GM21390 (cell line): ENCODE measurements around the gene SOD2.
"Not testable (repeated sequence)": the region's sequence is repeated elsewhere in the genome, so short reads cannot be mapped to it uniquely, and the experiment has no call there.

Experiments used
- ATAC-seq: cut with Tn5 transposase; IDR thresholded peaks from one replicate; pipeline ENCODE4 v1.9.1; 2021; ENCODE audit not compliant: unreplicated experiment

The SOD2 gene

DNA sequence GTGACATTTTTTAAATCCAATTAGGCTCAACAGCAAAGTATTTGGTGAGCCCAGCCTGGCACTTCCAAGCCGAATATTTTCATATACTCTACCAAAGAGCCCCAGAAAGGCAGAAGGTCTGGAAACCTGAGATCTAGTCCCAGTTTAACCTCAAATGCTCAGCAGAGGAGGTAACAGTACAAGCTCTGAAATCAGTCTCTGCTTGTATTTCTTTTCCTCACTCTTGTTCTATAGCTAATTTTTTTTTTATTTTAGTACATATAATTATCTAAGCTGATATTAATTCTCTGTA lies 9.1 kb downstream of the SOD2 start:
- no peak for ATAC-seq

DNA sequence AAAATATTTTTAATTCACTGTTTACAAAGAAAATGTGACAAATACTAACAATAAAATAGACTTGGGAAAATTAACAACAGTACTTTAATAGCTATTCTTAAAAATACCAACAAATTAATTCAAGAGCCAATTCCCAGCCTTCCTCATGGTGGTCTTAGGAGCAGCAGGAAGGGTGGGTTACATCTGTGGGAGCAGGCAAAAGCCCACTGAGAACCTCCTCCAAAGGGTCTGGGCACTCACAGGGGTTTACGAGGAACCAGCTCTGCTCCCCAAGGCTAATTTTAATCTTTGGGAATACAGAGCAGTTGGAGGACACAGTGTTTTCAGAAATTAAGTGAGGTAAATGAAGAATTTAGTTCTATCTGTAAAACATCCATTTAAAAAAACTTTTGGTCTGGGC lies 10.2 kb downstream of the SOD2 start:
- ATAC-seq: no peak

DNA sequence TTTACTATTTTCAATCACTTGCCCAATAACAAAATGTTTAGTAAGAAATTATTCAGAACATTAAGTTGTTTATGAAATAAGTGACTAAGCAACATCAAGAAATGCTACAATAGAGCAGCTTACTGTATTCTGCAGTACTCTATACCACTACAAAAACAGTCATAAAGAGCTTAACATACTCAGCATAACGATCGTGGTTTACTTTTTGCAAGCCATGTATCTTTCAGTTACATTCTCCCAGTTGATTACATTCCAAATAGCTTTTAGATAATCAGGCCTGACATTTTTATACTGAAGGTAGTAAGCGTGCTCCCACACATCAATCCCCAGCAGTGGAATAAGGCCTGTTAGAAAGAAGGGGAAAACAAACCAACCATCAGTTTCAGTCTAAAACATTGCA lies 10.7 kb downstream of the SOD2 start:
- ATAC-seq: no peak

- no peak for ATAC-seq
Observed at GRCh38 chr6:159681191-159681880, 11.7 kb downstream of the SOD2 start.

- no peak for ATAC-seq
Observed at GRCh38 chr6:159680104-159680503, 12.9 kb downstream of the SOD2 start.

GRCh38 chr6:159679091-159680077 lies 13.7 kb downstream of the SOD2 start:
- ATAC-seq: no peak

- ATAC-seq: no peak
Observed at GRCh38 chr6:159678574-159678973, 14.5 kb downstream of the SOD2 start.

DNA sequence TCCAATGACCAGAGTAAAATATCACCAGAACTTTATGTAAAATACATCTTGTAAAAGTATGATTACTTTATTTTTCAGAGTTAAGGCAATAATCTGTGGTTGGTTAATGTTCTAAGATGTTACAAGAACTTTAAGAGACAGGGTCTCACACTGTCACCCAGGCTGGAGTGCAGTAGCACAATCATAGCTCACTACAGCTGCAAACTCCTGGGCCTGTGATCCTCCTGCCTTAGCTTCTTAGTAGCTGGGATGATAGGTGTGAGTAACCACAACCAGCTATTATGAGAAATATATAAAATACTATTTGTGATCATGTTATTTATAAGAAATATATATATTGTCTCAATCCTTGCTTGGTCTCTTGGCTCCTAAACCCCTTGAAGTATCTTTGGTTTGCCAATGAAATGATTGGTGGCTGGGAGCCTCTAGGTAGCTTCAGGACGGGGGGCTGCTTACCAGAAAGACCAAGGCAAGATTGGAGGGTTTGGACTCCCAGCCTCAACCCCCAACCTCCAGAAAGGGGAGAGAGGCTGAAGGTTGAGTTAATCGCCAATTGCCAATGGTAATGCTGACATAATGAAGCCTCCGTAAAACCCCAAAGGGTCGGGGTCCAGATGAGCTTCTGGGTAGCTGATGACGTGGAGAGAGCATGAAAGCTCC lies 15.4 kb downstream of the SOD2 start:
- ATAC-seq: no peak

- ATAC-seq: no peak
Observed at GRCh38 chr6:159676890-159677505, 16.0 kb downstream of the SOD2 start.

GRCh38 chr6:159676236-159676635 lies 16.8 kb downstream of the SOD2 start:
- not testable (repeated sequence) for ATAC-seq

DNA sequence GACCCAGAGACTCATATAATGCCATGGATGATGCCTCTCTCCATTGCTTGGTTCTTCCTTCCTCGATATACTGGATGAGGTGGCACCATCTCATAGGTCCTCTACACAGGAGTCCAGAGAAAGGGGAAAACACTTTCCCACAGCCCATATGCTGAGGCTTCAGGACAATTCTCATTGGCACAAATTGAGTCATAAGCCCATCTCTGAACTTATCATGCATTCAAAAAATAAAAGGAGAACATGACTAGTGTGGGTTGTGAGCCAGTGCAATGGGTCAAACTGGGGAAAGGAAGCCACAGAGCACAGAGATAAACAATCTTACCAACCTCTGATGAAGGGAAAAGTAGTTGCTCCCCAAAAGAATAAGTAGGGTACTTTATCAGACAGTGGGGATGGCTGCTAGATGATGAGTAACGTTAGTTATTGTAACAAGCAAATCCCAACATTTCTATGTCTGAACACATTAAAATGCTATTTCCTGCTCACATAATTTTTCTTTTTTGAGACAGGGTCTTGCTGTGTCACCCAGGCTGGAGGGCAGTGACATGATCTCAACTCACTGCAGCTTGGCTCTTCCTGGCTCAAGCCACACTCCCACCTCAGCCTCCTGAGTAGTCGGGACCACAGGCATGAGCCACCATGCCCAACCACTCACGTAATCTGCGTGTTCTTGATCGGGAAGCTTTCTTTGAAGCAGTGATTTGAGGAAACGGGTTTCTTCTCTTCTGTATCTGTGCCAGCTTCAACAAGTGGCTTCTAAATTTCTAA lies 27.0 kb downstream of the SOD2 start:
- ATAC-seq: no peak

DNA sequence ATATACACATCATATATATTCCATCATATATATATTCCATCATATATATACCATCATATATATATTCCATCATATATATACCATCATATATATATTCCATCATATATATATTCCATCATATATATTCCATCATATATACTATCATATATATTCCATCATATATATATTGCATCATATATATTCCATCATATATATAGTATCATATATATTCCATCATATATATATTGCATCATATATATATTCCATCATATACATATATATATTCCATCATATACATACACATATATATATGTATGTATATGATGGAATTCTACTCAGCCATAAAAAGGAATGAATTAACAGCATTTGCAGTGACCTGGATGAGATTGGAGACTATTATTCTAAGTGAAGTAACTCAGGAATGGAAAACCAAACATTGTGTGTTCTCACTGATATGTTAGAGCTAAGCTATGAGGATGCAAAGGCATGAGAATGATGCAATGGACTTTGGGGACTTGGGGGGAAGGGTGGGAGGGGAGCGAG lies 29.6 kb downstream of the SOD2 start:
- not testable (repeated sequence) for ATAC-seq

DNA sequence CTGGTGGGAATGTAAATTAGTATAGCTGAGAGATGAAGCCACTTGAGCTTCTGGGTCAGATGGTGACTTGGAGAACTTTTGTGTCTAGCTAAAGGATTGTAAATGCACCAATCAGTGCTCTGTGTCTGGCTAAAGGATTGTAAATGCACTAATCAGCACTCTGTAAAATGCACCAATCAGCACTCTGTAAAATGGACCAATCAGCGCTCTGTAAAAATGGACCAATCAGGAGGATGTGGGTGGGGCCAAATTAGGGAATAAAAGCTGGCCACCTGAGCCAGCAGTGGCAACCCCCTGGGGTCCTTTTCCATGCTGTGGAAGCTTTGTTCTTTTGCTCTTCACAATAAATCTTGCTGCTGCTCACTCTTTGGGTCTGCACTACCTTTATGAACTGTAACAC lies 31.1 kb downstream of the SOD2 start:
- not testable (repeated sequence) for ATAC-seq

DNA sequence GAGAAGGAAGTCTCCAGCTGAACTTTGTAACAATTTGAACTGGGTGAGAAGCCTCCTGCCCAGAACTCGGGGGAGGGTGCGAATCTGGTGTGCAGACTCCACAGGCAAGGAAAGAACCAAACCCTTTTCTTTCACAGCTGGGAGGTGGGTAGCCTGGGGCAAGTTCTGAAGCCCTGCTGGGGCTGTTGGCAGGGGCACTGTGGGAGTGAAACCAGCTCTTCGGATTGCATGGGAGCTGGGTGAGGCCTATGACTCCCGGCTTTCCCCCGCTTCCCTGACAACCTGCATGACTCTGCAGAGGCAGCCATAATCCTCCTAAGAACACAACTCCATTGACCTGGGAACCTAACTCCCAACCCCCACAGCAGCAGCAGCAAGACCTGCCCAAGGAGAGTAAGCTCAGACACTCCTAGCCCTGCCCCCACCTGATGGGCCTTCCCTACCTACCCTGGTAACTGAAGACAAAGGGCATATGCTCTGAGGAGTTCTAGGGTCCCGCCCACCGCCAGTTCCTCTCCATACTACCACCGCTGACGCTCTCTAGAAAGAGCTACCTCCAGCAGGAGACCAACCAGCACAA lies 37.5 kb downstream of the SOD2 start:
- no peak for ATAC-seq

DNA sequence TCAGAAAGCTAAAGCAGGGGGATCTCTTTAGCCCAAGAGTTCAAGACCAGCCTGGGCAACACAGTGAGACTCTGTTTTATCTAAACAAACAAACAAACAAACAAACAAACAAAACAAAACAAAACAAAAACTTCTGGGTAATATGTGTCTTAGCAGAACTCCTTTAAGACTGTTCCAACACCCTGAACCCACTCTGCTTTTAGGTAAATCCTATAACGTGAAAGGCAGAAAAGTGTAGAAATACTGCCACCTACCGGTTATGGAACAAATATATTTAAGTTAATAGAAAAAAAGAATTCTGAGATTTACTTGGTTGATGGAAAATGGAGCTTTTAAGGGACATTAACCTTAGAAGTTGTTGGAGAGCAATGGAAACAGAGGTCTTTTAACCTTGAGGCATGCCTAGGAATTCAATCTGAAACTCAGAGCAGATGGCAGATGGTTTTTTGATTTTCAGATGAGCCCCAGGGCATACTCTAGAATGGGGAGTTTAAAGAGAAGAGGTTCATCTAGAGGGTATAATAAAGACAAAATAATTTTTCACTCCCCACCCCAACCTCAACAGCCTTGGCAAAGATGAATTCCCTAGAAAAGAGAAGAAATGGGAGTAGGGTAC lies 38.5 kb downstream of the SOD2 start:
- no peak for ATAC-seq

- ATAC-seq: no peak
Observed at GRCh38 chr6:159650314-159650713, 42.7 kb downstream of the SOD2 start.

DNA sequence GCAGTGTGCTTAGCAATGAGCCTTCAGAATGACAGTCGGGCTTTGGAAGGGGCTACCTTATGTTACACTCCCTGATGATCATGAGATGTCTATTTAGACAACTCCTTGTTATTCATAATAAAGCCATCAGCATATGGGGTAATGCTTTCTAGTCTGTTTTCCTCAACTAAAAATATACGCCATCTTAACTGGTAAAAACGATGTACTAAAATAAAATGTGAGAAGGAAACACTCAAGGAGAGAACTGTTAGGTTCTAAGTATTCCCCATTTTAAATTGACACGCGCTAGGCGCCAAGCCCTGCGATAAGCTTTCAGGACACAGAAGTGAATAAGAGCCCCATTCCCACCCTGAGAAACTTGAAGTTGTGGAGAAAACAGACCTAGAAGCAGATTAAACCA lies 43.6 kb downstream of the SOD2 start:
- ATAC-seq: no peak

DNA sequence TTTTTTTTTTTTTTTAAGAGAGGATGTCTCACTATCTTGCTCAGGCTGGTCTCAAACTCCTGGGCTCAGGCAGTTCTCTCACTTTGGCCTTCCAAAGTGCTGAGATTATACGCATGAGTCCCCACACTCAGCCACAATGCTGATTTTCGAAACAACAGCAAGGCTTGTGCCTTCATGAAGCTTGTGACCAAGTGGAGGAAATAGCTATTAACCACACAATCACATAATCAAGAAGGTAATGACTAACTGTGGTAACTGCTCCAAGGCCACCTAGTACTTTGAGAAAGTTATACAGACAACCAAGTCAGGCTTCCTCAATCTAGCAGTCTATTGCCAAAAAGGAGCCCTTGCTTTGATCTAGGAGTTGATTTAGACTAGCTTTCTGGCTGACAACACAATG lies 46.3 kb downstream of the SOD2 start:
- ATAC-seq: peak; percentile 96

- no peak for ATAC-seq
Observed at GRCh38 chr6:159646116-159646515, 46.9 kb downstream of the SOD2 start.

GRCh38 chr6:159645640-159646039 lies 47.4 kb downstream of the SOD2 start:
- ATAC-seq: no peak
